ENCODE results near the gene ICAM5.

Gene ICAM5

GRCh38 chr19:10292206-10292788, 2.5 kb downstream of the ICAM5 start:
- DNase-seq (ENCODE audit: low read depth), result peak; percentile 82

- DNase-seq (ENCODE audit: low read depth), result no peak
These were observed 3.3 kb downstream of the ICAM5 start for GRCh38 chr19:10292789-10293636.

GRCh38 chr19:10293637-10294367, 4.0 kb downstream of the ICAM5 start:
- no peak for DNase-seq (ENCODE audit: low read depth)

GRCh38 chr19:10294368-10294697, 4.6 kb downstream of the ICAM5 start:
- DNase-seq (ENCODE audit: low read depth), result no peak

GRCh38 chr19:10295305-10295846, 5.6 kb downstream of the ICAM5 start:
- DNase-seq (ENCODE audit: low read depth), result peak; percentile 27

- no peak for DNase-seq (ENCODE audit: low read depth)
These were observed 6.3 kb downstream of the ICAM5 start for GRCh38 chr19:10295847-10296591.

- DNase-seq (ENCODE audit: low read depth), result no peak
These were observed 10.1 kb downstream of the ICAM5 start for GRCh38 chr19:10299545-10300458.

GRCh38 chr19:10305139-10305806, 15.5 kb downstream of the ICAM5 start:
- peak; percentile 85 for DNase-seq (ENCODE audit: low read depth)

GRCh38 chr19:10306327-10306726, 16.6 kb downstream of the ICAM5 start:
- no peak for DNase-seq (ENCODE audit: low read depth)

GRCh38 chr19:10309423-10309822, 19.7 kb downstream of the ICAM5 start, which contains the start of gene ZGLP1:
ZGLP1 (minus strand) TSS chr19:10309815.
- no peak for DNase-seq (ENCODE audit: low read depth)

- DNase-seq (ENCODE audit: low read depth), result peak; percentile 87
These were observed 25.8 kb downstream of the ICAM5 start, which contains the start of gene FDX2 for GRCh38 chr19:10315335-10316214. FDX2 (minus strand) TSS chr19:10316015; CDS start chr19:10315996, 19 bp downstream.

- DNase-seq (ENCODE audit: low read depth), result no peak
These were observed 26.7 kb downstream of the ICAM5 start for GRCh38 chr19:10316229-10317044.

GRCh38 chr19:10317045-10317856, 27.5 kb downstream of the ICAM5 start:
- DNase-seq (ENCODE audit: low read depth), result no peak

GRCh38 chr19:10317857-10318462, 28.2 kb downstream of the ICAM5 start:
- DNase-seq (ENCODE audit: low read depth), result no peak

- DNase-seq (ENCODE audit: low read depth), result no peak
These were observed 29.3 kb downstream of the ICAM5 start for GRCh38 chr19:10318807-10319682.

Measured in ELR (cell line).